HG03139 (cell line): Measurements from ENCODE around the gene EYA2.

Experiments used
- ATAC-seq: cut with Tn5 transposase; IDR thresholded peaks from one replicate; pipeline ENCODE4 v1.9.1; 2021; ENCODE audit not compliant: unreplicated experiment

Gene EYA2

DNA sequence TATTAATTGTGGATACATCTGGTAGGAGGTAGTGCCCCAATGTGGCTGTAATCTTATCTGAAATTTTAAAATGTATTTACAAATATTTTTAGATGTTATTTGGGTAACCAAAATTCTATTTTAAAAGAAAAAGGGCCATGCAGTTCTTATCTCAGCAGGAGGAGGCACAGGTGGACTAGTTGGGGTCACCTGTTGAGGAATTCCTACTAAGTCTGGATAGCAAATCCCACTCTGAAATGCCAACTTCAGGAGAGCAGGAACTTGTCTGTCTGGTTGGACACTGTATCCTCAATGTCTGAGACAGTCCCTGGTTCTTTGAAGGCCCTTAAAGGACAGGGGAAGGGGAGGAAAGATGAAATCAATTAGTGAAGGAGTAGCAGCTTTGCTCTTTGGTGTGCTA, 82.6 kb downstream of the EYA2 start:
- ATAC-seq = no peak

DNA sequence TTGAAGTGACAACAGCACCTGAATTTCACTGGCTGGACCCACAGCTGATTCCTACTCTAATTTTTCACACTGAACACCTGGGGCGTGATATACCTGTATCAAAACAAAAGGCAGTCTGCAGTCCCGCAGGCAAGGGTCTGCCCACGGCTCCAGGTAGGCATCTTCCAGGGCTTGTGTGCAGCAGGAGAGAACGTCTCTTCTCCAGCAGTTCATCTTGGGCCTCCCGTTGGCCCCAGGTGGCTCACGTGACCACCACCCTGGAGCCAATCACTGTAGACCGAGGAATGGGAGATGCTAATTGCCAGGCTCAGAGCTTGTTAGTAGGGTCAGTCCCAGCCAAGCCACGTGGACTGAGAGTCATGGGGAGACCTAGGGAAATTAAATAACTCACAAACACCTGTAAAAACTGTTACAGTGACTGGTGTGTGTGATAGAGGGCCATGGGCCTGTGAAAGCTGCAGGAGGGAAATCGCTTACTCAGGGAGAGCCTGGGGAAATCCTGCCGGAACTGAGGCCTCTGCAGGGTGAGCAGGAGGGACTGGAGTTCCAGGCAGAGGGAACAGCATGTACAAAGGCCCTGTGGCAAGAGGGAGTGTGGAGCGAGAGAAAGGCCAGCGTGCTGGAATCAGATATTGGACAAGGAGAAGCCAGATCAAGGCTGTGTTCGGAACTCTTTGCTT, 83.4 kb downstream of the EYA2 start:
- no peak for ATAC-seq

DNA sequence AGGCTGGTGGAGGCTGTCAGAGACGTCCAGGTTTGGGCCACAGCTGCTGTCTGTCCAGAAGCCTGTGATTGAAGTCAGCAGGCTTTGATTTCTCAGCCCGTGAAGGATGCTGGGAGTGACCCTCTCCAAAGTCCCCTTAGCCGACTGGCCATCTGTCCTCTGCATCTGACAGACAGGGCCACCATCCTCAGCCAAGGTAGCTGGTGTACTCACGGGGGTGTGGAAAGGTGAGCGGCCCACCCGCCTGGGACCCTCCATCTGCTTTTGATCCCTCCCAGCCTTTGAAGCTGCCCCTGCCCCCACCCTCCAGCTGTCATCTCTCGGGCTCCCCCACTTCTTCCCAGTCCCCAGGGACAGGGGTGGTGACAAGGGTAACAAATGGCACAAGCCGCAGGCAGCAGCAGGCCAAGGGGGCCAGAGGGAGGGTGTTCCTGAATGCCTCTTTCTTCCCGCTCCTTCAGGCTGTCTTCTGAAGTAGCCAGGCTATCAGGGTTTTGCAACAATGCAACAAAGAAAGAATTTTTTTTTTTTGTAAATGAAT, 84.4 kb downstream of the EYA2 start:
- ATAC-seq = no peak

DNA sequence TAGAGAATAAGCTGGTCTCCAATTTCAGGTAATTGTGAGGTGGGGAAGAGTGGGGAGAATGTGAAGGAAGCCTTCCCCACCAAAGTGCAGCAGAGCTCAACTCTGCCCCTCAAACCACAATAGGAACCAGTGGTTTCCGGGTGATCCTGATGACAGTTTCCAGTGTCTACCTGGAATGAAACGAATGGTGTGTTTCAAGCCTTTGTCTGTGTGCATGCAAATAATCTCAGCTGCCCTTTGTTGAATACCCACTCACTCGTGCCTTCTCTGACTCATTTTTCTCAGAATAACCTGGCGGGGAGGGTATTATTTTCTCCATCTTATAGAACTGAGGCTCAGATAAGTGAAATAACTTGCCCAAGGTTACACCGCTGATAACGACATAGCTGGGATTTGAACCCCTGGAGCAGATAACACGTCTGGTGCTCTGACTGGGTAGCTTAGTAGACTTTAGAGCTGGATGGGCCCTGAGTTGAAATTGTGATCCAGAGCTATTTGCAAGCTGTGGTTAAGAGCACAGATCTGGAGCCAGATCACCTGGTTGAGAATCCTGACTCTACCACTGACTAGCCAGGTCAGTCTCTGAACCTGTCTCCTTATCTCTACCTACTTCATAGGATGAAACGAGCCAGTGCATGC, 85.1 kb downstream of the EYA2 start:
- no peak for ATAC-seq

DNA sequence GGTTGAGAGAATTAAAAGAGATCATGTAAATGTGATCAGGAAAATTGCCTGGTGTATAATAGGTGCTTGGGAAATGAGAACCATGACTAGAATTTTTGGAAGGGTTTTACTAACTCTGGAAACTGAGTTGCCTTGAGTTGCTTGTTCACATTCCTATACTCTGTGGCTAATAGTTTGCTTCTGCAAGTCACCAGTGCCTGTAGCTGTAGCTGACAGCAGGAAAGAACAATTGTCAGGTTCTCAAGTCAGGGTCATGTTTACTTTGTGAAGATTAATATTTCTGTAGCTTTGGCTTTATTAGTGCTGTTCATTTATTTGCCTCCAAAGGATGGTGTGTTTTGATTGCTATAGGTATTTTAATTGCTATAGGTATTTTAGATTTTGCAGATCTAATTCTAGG, 86.5 kb downstream of the EYA2 start:
- no peak for ATAC-seq

DNA sequence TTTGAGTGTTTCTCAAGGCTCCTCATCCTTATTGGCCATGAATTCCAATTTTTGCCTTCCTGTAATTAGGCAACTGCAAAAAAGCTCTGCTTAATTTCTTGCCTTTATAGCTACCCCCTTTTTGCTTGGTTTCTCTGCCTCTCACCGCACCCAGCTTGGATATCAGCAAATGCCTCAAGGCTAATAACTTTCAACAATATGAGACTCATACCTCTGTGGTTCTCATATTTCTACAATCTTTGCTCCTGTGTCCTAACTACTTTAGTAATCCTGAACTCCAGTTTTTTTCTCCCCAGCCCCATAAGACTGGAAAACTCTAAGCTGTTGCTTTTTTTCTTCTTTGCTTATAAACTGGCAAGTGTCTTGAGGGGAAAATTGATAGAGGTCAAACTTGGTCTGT, 88.8 kb downstream of the EYA2 start:
- ATAC-seq = no peak

DNA sequence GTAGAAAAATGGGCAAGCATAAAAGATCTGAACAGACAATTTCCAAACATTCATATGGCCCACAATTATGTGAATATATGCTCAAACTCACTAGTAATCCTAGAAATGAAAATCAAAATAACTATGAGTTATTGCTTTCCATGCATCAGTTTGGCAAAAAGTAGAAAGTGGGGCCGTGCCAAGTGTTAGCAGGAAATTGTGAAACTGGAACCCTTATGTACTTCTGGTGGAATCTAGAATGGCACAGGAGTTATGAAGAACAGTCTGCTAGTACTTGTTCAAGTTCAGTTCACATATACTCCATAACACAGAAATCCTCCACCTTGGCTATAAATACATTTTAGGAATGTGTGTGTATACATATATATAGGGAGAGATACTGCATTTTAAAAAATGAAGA, 89.8 kb downstream of the EYA2 start:
- no peak for ATAC-seq

DNA sequence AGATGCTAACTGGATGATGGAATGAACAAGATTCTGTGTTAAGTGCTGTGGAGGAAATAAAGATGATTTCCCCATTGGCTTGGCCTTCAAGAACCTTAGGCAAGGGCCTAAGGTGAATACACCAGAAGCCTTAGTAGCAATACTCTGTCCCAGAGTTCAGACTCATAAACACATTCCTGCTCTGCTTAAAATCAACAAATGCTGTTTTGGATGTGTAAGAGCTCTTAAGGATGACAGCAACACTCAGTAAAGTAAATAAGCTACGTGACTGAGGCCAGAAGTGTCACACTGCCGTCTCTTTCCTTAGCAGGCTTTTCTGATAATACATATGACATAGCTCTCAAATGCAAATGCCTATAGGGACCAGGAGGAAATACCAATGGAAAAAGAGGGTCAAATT, 90.6 kb downstream of the EYA2 start:
- ATAC-seq = no peak

DNA sequence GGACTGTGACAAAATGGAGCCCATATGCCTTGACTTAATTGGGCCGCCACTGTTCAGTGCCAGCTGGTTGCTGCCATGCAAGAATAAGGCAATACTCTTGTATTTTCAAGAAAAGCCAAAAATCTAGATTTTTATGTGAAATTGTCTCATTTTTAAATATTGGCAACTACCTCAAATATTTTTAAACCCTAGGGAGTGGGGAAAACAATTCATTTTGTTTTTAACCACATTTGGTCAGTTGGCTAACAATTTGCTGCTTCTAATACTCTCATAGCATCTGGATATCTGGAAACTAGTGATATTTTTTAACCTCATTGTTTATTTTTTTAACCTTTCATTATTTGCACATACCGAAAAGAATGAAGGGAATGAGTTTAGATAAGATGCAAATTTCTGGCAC, 91.0 kb downstream of the EYA2 start:
- no peak for ATAC-seq

DNA sequence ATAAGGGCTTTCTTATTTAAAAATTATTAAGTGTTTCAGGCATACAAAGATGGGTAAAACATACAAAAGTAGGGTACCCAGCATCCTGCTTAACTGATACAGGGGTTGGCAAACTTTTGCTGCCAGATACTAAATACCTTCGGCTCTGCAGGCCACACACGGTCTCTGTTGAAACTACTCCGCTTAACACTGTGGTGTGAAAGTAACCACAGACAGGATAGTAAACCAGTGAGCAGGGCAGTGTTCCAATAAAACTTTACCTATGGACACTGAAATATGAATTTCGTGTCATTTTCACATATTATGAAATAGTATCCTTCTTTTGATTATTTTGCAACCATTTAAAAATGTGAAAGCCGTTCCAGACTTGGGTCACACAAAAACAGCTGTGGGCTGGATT, 92.4 kb downstream of the EYA2 start:
- ATAC-seq = no peak

DNA sequence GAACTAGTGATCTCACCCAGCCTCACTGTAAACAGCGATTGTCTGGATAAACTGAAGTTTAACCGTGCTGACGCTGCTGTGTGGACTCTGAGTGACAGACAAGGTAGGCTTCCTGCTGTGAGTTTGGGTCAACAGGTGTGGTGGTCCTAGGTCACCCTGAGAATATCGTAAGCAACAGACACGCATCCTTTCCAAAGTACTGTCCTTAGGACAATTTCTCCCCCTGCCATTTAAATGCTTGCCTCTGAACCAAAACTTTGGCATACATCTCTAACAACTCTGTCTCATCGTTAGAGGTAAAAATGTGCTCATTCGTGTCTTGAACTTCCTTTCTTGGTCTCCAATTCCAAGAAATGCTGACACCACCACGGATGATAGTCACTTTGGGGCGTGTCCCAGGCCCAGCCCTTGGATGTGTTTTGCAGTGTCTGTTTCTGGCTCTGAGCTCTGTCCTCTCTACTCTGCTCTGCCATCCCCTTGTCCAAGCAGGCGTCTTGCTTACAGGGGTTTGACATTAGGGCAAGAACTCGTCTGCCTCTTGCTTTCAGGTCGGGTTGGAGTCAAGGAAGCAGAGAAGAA, 95.5 kb downstream of the EYA2 start:
- ATAC-seq = no peak

DNA sequence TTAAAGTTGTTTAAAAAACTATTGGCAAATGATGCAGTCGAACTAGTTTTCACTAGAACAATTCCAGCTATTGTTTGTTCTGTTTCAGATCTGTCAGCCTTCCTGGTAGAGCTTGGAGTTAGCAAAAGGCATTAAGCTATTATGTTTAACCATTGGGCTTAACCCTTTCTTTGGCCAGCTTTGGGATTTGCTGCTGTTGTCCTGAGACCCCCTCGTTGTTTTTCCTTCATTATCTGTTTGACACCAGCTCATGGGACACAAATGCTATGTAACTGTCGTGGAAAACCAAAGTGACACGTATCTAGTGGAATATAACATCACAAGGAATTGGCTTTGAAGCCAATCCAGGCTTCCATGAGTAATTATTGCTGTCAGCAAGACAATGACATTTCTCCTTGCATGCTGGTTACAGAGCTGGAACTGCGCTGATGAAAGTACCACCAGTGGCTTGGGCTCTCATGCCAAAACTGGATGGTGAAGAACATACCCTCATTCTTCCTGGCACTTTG, 96.0 kb downstream of the EYA2 start:
- no peak for ATAC-seq

DNA sequence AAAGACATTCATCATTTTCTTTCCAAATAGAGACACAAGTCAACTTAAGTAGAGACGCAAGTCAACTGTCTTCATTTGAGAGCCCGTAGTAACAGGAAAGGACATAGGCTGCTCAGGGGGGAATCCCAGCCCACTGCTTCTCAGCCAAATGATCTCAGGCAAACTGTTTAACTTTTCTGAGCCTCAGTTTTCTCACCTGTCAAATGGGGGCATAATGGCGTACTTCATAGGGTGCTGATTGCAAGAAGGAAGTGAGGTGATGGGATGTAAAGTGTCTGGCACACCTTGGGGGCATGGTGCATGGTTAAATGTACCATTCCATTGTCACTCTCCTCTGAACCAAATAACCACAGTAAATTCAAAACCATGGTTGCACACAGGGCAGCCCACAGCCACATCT, 96.5 kb downstream of the EYA2 start:
- ATAC-seq = no peak

DNA sequence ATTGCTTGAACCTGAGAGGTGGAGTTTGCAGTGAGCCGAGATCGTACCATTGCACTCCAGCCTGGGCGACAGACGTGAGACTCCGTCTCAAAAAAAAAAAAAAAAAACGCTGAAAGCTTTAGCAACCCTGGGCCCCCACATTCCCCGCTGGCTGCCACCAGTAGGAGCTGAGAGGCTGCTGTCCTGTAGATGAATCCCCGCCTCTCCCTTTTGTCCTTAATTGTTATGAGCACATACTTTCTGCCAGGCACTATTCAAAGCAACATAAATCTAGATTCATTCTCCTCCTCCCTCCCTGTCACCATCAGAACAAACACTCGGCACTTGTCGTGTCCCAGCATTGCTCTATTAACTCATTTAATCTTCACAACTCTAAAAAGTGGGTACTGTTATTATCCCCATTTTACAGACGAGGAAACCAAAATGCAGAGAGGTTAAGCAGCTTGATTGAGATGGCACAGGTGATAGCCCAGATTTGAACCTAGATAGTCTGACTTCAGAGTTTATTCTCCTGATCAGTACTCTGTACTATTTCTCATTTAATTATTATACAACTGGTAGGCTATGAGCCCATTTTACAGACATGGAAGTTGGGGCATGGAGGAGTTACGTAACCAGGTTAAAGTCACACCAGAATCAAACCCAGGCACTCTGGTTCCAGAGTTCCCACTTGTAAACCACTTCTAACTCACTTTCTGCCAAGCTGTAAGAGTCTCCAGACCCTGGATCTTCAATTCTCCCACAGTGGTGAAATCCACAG, 97.4 kb downstream of the EYA2 start:
- ATAC-seq = no peak

DNA sequence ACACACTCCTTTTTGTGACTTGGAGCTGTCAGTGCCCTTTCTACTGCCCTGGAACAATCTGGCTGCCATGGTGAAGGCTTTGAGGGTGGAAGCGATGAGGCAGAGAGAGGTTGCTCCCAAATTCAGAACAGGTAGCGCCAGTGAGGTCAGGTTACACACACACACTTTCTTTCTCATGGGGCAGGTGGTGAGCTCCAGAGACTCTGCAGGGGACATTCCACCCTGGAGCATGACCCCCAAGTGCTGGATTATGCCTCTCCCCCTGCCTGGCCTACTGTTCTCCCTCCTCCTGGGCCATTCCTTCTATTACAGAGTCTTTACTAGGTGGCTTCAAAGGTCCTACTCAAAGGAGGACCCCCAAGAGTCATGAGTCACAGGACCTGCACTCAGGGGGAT, 98.0 kb downstream of the EYA2 start:
- ATAC-seq = no peak

DNA sequence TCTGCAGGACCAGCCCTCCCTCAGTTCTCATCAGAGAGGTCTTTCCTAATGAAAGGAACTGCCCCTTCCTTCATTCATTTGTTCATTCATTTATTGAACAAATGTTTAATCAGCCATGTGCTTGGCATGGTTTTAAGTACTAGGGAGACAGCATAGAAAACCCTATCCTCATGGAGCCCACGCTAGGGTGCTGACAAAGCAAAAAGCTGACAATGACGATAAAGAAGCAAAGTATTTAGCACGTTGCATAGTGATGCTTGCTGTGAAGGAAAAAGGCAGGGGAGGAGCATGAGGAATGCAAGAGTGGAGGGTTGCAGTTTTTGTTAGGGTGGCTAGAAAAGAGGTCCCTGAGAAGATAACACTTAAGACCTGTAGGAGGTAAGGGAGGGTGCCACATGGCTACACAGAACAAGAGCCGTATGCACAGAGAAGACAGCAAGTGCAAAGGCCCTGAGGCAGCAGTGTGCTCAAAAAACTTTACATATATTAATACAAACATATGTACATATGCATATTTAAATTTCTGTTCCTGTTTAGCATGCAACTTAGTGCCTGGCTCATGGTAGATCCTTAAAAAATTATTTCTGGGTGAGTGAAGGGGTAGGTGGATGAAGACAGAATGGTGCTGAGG, 98.9 kb downstream of the EYA2 start:
- no peak for ATAC-seq

DNA sequence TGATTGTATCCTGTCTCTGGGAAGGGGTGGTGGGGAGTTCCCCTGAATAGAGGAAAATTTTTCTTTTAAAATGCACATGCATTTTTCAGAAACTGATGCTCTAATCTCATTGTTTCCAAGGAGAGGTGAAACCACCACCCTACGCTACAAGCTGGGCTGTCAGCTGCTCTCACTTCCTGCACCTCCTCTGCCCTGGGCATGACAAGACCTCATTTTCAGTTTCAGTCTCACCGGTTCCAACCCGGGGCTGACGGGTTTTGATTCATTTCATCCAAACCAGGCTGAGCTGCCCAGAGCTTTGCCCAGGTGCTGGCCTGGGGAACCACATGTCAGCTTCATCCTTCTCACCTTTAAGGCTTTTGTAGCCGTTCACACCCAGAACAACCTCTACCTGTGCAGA, 99.7 kb downstream of the EYA2 start:
- ATAC-seq = no peak

DNA sequence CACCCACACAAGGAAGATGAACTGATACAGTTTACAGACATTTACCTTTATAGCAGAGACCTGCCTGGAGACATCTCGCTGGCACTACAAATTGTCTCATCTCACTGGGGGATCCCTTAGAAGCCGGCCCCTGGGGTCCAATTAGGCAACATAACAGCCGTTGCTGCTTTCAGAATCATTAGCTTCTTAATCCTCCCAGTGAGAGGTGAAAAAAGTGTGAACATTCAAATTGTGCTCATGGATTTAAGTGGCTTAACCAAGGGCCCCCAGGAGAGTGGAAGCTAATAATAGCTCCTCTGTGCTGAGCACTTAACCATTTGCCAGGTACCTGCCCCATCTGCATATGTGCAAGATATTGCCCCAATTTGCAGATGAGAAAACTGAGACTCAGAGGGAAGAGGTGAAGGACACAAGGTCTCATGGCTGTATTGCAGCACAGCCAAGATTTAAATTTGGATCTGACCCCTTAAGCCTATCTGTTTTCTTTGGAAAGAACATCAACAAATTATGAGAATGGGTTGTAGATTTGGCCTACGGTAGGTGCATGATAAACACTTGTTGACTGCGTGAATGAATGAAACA, 101.0 kb downstream of the EYA2 start:
- no peak for ATAC-seq

DNA sequence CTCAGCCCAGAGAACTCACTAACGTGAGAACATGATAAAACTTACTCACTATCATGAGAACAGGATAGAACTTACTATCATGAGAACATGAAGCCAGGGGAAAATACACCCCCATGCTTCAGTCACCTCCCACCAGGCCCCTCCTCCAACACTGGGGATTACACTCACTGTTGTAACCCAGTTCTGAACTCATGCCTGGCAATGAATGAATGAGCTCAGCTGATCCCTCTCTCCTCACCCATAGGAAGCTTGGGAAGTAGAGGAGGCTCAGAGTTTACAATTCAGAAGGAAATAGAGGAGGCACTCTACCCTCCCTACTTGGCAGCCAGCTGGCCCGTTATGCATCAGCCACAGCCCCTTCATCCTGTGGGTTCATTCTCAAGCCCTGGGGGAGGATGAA, 102.5 kb downstream of the EYA2 start:
- ATAC-seq = no peak

DNA sequence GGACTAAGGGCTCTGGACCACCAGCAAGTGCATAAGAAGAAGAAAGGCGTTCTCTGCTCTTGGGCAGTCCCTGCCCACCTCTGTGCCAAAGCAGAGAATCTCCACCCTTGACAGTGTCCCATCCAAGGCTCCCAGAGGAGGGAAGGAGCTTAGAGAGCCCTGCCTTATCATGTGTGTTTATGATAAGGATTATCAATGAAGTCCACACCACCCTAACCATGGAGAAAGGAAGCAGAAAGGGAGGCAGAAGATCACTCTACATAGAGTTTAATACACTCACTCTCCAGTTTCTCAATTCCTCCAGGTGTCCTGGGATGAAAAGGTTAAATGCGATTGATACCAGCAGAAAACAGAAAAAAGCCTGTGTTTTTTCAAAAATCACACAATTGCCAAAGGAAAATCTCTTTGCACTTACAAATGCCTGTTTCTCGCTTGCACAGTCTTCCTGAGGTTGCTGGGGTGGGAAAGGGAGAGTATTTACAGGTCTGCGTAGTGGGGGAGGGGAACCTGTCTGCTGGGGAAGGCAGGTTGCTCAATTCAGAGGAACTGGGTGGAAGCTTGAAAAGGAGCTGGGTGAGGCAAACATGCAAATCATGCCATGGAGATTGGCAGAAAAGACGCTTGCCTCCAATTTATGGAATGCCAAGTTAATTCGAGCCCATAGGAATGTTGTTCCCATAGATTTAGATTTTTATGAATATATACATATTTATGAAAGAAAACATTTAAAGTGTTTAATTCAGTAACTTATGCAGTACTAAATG, 104.0 kb downstream of the EYA2 start:
- ATAC-seq = no peak
